K562 treated with DMSO at 1 percent for 4 hours (cell line): ENCODE results near the gene CRYBA1. TPM values are rescaled to one million over a fixed set of nuclear protein-coding genes. Genes with fewer than 3 reads are reported as not detected.

Source experiments
- total RNA-seq: library from RNA; unstranded; fragments of 300-600 nt; gene quantifications from 2 replicates; pipeline ENCODE4 v1.2.3, GENCODE V29; 2022; ENCODE audit not compliant: insufficient read depth

CRYBA1 gene, protein sequence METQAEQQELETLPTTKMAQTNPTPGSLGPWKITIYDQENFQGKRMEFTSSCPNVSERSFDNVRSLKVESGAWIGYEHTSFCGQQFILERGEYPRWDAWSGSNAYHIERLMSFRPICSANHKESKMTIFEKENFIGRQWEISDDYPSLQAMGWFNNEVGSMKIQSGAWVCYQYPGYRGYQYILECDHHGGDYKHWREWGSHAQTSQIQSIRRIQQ
- total RNA-seq = not detected in 2 replicates

DNA sequence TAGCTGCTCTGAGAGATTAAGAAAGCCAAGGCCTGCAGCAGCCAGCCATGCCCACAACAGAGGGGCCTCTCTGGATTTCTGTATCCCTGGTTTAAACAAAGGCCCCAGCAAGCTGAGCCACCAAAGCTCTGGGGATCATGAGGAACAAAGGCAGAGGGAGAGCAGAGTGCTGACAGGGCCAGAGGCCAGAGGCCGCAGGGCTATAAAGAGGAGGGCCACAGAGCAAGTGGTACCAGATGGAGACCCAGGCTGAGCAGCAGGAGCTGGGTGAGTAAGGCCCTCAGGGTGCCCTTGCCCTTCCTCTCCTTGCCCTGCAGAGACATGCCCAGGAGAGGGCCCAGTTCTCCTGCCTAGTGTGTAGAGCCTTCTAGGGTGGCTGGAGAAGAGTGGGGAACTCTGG is at the start of gene CRYBA1:
CRYBA1 (plus strand) TSS at position 232 of the 400 bp plus-strand sequence; CDS start at position 237, 5 bp downstream.

DNA sequence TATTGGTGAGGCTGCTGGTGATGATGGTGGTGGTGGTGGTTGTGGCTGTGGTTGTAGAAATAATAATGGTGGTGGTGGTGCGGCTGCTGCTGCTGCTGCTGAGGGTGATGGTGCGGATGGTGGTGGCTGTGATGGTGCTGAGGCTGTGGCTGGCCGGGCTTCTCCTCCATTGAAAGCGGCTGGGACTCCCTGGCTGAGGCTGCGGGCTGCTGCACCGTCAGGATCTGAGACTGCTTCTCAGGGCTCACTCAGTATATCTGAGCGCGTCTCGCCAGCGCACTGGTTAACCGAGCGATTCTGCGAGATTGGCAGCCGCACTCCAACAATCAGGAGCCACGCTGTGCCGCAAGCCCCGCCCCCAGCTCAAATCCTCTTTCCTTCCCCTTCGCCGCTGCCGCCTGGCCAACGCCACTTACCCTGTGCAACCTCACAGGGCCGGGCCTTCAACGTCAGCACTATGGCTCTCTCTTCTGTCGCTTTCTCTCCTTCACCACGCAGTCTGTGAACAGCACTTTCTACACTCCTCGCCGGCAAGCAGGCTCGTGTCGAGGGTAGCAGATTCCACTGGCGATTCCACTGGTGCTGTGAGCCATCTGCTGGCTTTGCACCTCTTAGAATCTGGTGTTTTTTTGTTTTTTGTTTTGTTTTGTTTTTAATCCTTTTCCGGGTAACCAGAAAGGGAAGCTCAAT is 47.4 kb downstream of the CRYBA1 start, which contains the start of gene NUFIP2:
NUFIP2 (minus strand) TSS at position 259 of the 690 bp plus-strand sequence; CDS start at position 170, 89 bp downstream.

Other genes with a start within 250 kb of the CRYBA1 start
- gene SEZ6, start 240.8 kb upstream of the CRYBA1 start, total RNA-seq = not detected in 2 replicates
- 1.2 TPM in 1 of 2 replicates, not detected in the other for gene PIPOX, start 203.7 kb upstream of the CRYBA1 start, total RNA-seq
- gene MYO18A, start 66.5 kb upstream of the CRYBA1 start, total RNA-seq = 21.8 and 25.7 TPM in 2 replicates
- 8.9 and 13.3 TPM in 2 replicates for gene NUFIP2, start 47.3 kb downstream of the CRYBA1 start, total RNA-seq
- 7.2 and 10.6 TPM in 2 replicates for gene TAOK1, start 143.5 kb downstream of the CRYBA1 start, total RNA-seq